Panc1 (cell line): ENCODE measurements around the gene LSM12. TPM values are rescaled to one million over a fixed set of nuclear protein-coding genes. Genes with fewer than 3 reads are reported as not detected.

ENCODE experiments used
- ATAC-seq: fragments of 200-7000 bp; cut with Tn5 transposase; 2 replicates; pipeline ENCODE4 v1.9.1; 2020; ENCODE audit warnings: mild to moderate bottlenecking, moderate library complexity
- BruUV-seq: library from RNA; stranded (reverse); fragments of 400-500 nt; replicated peaks from 2 replicates; lab custom pipeline; 2021; lab: Mats Ljungman, UMichigan
- CTCF ChIA-PET: fragments of 300-600 bp; sonication (Branson Sonifier 250); formaldehyde crosslinking; loops from one replicate; lab custom pipeline; 2022; ENCODE audit warnings: antibody characterized with exemption; lab: Charles Lee
- POLR2A ChIA-PET: fragments of 300-600 bp; sonication (Branson Sonifier 250); formaldehyde crosslinking; loops from one replicate; lab custom pipeline; 2022; ENCODE audit warnings: antibody characterized with exemption; lab: Charles Lee
- DNase-seq: peaks from one replicate; pipeline ENCODE4 v3.0.0-alpha.2; 2010; ENCODE audit warnings: low read depth, low spot score
- H3K27ac ChIP-seq: 2 replicates; pipeline ENCODE4 v1.5.1; 2011; ENCODE audit warnings: mild to moderate bottlenecking, low read length, inconsistent platforms
- H3K27me3 ChIP-seq: fragments of 200-500 bp; sonication (Bioruptor generic); 2 replicates; pipeline ENCODE4 v1.6.0; 2014; ENCODE audit warnings: low read length, inconsistent platforms; ENCODE audit not compliant: control insufficient read depth, insufficient read depth
- H3K36me3 ChIP-seq: fragments of 200-500 bp; sonication (Bioruptor generic); 2 replicates; pipeline ENCODE4 v1.5.1; 2014; ENCODE audit warnings: inconsistent platforms, mild to moderate bottlenecking, low read length, moderate library complexity; ENCODE audit not compliant: control insufficient read depth, insufficient read depth
- H3K4me1 ChIP-seq: 2 replicates; pipeline ENCODE4 v1.5.1; 2011; ENCODE audit warnings: inconsistent platforms, mild to moderate bottlenecking, low read length, moderate library complexity; ENCODE audit not compliant: control insufficient read depth, insufficient read depth
- H3K4me3 ChIP-seq, 2 experiments: 2 replicates each; pipeline ENCODE4 v1.5.1; 2011 to 2012; ENCODE audit warnings: low read depth in 2 of 2, low read length in 2 of 2, mild to moderate bottlenecking in 2 of 2, inconsistent platforms in 1 of 2, moderate library complexity in 1 of 2
- H3K9me3 ChIP-seq: fragments of 200-500 bp; sonication (Bioruptor generic); 2 replicates; pipeline ENCODE4 v1.5.1; 2014; ENCODE audit warnings: low read depth, mild to moderate bottlenecking, inconsistent platforms, low read length, moderate library complexity; ENCODE audit not compliant: control insufficient read depth, insufficient read depth
- CTCF ChIP-seq: fragments of 450-650 bp; IDR thresholded peaks from 2 replicates; pipeline ENCODE4 v1.5.1; 2017; ENCODE audit warnings: mild to moderate bottlenecking
- POLR2AphosphoS5 ChIP-seq: IDR thresholded peaks from 2 replicates; pipeline ENCODE4 v1.6.1; 2012; ENCODE audit warnings: mild to moderate bottlenecking, low read depth, low read length, moderate library complexity
- REST ChIP-seq, 2 experiments: IDR thresholded peaks; 2 replicates each; pipeline ENCODE4 v1.6.1; 2011 to 2012; ENCODE audit warnings: low read depth in 2 of 2, control low read depth in 1 of 2, low read length in 1 of 2, mild to moderate bottlenecking in 1 of 2, moderate library complexity in 1 of 2; ENCODE audit not compliant: insufficient read depth in 1 of 2
- SIN3A ChIP-seq: IDR thresholded peaks from 2 replicates; pipeline ENCODE4 v1.6.1; 2012; ENCODE audit warnings: low read depth, mild to moderate bottlenecking, low read length, moderate library complexity, borderline replicate concordance; ENCODE audit not compliant: insufficient read depth
- TCF7L2 ChIP-seq: IDR thresholded peaks from 2 replicates; pipeline ENCODE4 v1.6.1; 2011; ENCODE audit warnings: mild to moderate bottlenecking, low read depth, low read length, inconsistent platforms
- in situ Hi-C: cut with HindIII; loops from 2 replicates; pipeline ENCODE4 v1.10.0; 2016; ENCODE audit warnings: low sequenced_read_pairs, low pct_unique_long_range_greater_than_20kb
- intact Hi-C: fragments of 100-400 bp; cut with micrococcal nuclease; formaldehyde crosslinking; loops from one replicate; pipeline ENCODE4 v1.10.0; 2022; ENCODE audit not compliant: unreplicated experiment
- total RNA-seq: library from RNA; stranded (reverse); gene quantifications from one replicate; pipeline ENCODE4 v1.2.1, GENCODE V29; 2021; ENCODE audit not compliant: unreplicated experiment

LSM12 gene
- total RNA-seq, 1 experiment from 2014 or later = 73.0 TPM

GRCh38 chr17:44065668-44066203 lies 735 bp downstream of the LSM12 start:
- CTCF ChIA-PET = no interaction called here
- Histone ChIP-seq H3K4me3 (peak overlapping the region; percentile 70 to 81), H3K36me3 (peaks cover 6% of the 10 kb centered on the region), H3K27ac (peak overlapping the region; percentile 88), H3K27me3 (no peaks in the 10 kb centered on the region), H3K9me3 (no peaks in the 10 kb centered on the region), H3K4me1 (peaks cover 15% of the 10 kb centered on the region)
- no TSS peak for BruUV-seq
- no peak for TF ChIP-seq POLR2AphosphoS5
- TF ChIP-seq TCF7L2 = no peak
- no peak for TF ChIP-seq SIN3A
- TF ChIP-seq CTCF = no peak
- no peak for TF ChIP-seq REST (IDR thresholded peaks at IDR 0.05; ENCODE audit: insufficient read depth in 1 of 2, low read depth in 2 of 2, low read length in 1 of 2)
- intact Hi-C loops = no loop called here
- ATAC-seq (no peak), DNase-seq (no peak)
- in situ Hi-C loops = no loop called here
- POLR2A ChIA-PET = no interaction called here

GRCh38 chr17:44063704-44064639 lies 2.5 kb downstream of the LSM12 start:
- ChIA-PET POLR2A (no interaction called here), CTCF (no interaction called here)
- Histone ChIP-seq H3K4me1 (peaks cover 8% of the 10 kb centered on the region), H3K36me3 (peaks cover 9% of the 10 kb centered on the region), H3K27me3 (no peaks in the 10 kb centered on the region), H3K27ac (no peak overlapping the region), H3K4me3 (no peak overlapping the region), H3K9me3 (no peaks in the 10 kb centered on the region)
- BruUV-seq = no TSS peak
- in situ Hi-C loops = no loop called here
- no peak for DNase-seq
- intact Hi-C loops = no loop called here
- no peak for ATAC-seq
- TF ChIP-seq TCF7L2 (no peak), POLR2AphosphoS5 (no peak), CTCF (no peak), SIN3A (no peak), REST (IDR thresholded peaks at IDR 0.05; ENCODE audit: insufficient read depth in 1 of 2, low read depth in 2 of 2, low read length in 1 of 2) (no peak)
